ENCODE measurements around the gene FAM118A.

- TF ChIP-seq CTCF (IDR thresholded peaks at IDR 0.05) = no peak
- no peak for TF ChIP-seq POLR2AphosphoS5 (IDR thresholded peaks at IDR 0.05)
- TF ChIP-seq POLR2A (IDR thresholded peaks at IDR 0.05) = no peak
- no peak for TF ChIP-seq EP300 (IDR thresholded peaks at IDR 0.05)
Observed at GRCh38 chr22:45261407-45262088, 48.2 kb upstream of the FAM118A start.

Measured in stomach (tissue), 4 donors.